Activated naive CD4-positive, alpha-beta T cell treated with anti-CD3 and anti-CD28 coated beads, Interleukin-2, amount 50 U/mL, for 24 hours (primary cell): Measurements from ENCODE around the gene ARID2.

Source experiments
- H3K27ac Mint-ChIP-seq: one replicate; pipeline ENCODE4 v1.8.0; 2021; ENCODE audit warnings: mild to moderate bottlenecking, mixed read lengths
- H3K27me3 Mint-ChIP-seq: one replicate; pipeline ENCODE4 v1.8.0; 2021; ENCODE audit warnings: mixed read lengths
- H3K36me3 Mint-ChIP-seq: one replicate; pipeline ENCODE4 v1.8.0; 2021; ENCODE audit warnings: mixed read lengths
- H3K4me1 Mint-ChIP-seq: one replicate; pipeline ENCODE4 v1.8.0; 2021; ENCODE audit warnings: mixed read lengths
- H3K4me3 Mint-ChIP-seq: one replicate; pipeline ENCODE4 v1.8.0; 2021; ENCODE audit warnings: mild to moderate bottlenecking, mixed read lengths
- H3K9me3 Mint-ChIP-seq: one replicate; pipeline ENCODE4 v1.8.0; 2021; ENCODE audit warnings: mixed read lengths

The ARID2 gene

GRCh38 chr12:45707241-45707857, 22.2 kb upstream of the ARID2 start:
- H3K27ac Mint-ChIP-seq = no peak overlapping the region
- H3K4me1 Mint-ChIP-seq = no peaks in the 10 kb centered on the region
- no peak overlapping the region for H3K4me3 Mint-ChIP-seq
- no peaks in the 10 kb centered on the region for H3K9me3 Mint-ChIP-seq
- no peaks in the 10 kb centered on the region for H3K27me3 Mint-ChIP-seq
- H3K36me3 Mint-ChIP-seq = peaks cover 1% of the 10 kb centered on the region

- H3K4me1 Mint-ChIP-seq = peaks cover 5% of the 10 kb centered on the region
- peaks cover 3% of the 10 kb centered on the region for H3K36me3 Mint-ChIP-seq
- no peak overlapping the region for H3K4me3 Mint-ChIP-seq
- peak overlapping the region; percentile 61 for H3K27ac Mint-ChIP-seq
- no peaks in the 10 kb centered on the region for H3K9me3 Mint-ChIP-seq
- no peaks in the 10 kb centered on the region for H3K27me3 Mint-ChIP-seq
Observed at GRCh38 chr12:45708363-45708762, 21.1 kb upstream of the ARID2 start.

- H3K27me3 Mint-ChIP-seq = no peaks in the 10 kb centered on the region
- H3K4me1 Mint-ChIP-seq = peaks cover 10% of the 10 kb centered on the region
- no peak overlapping the region for H3K27ac Mint-ChIP-seq
- H3K9me3 Mint-ChIP-seq = no peaks in the 10 kb centered on the region
- H3K36me3 Mint-ChIP-seq = peaks cover 3% of the 10 kb centered on the region
- no peak overlapping the region for H3K4me3 Mint-ChIP-seq
Observed at GRCh38 chr12:45708901-45709300, 20.6 kb upstream of the ARID2 start.

- Mint-ChIP-seq H3K27me3 (no peaks in the 10 kb centered on the region), H3K27ac (no peak overlapping the region), H3K4me1 (peaks cover 17% of the 10 kb centered on the region), H3K9me3 (no peaks in the 10 kb centered on the region), H3K4me3 (no peak overlapping the region), H3K36me3 (peaks cover 5% of the 10 kb centered on the region)
Observed at GRCh38 chr12:45712319-45712718, 17.2 kb upstream of the ARID2 start.

- Mint-ChIP-seq H3K4me3 (no peak overlapping the region), H3K4me1 (peaks cover 24% of the 10 kb centered on the region), H3K36me3 (peaks cover 5% of the 10 kb centered on the region), H3K9me3 (no peaks in the 10 kb centered on the region), H3K27ac (no peak overlapping the region), H3K27me3 (no peaks in the 10 kb centered on the region)
Observed at GRCh38 chr12:45713078-45713477, 16.4 kb upstream of the ARID2 start.

- Mint-ChIP-seq H3K4me1 (peaks cover 69% of the 10 kb centered on the region), H3K27me3 (no peaks in the 10 kb centered on the region), H3K9me3 (no peaks in the 10 kb centered on the region), H3K27ac (peak overlapping the region; percentile 75), H3K36me3 (peaks cover 6% of the 10 kb centered on the region), H3K4me3 (no peak overlapping the region)
Observed at GRCh38 chr12:45718306-45718705, 11.2 kb upstream of the ARID2 start.

- peak overlapping the region; percentile 70 for H3K27ac Mint-ChIP-seq
- no peak overlapping the region for H3K4me3 Mint-ChIP-seq
- H3K36me3 Mint-ChIP-seq = peaks cover 4% of the 10 kb centered on the region
- peaks cover 69% of the 10 kb centered on the region for H3K4me1 Mint-ChIP-seq
- no peaks in the 10 kb centered on the region for H3K27me3 Mint-ChIP-seq
- H3K9me3 Mint-ChIP-seq = no peaks in the 10 kb centered on the region
Observed at GRCh38 chr12:45720069-45720468, 9.4 kb upstream of the ARID2 start.

GRCh38 chr12:45721369-45721768, 8.1 kb upstream of the ARID2 start:
- H3K4me1 Mint-ChIP-seq = peaks cover 76% of the 10 kb centered on the region
- peaks cover 5% of the 10 kb centered on the region for H3K36me3 Mint-ChIP-seq
- H3K27ac Mint-ChIP-seq = peak overlapping the region; percentile 71
- H3K9me3 Mint-ChIP-seq = no peaks in the 10 kb centered on the region
- peak overlapping the region; percentile 19 for H3K4me3 Mint-ChIP-seq
- H3K27me3 Mint-ChIP-seq = no peaks in the 10 kb centered on the region

- Mint-ChIP-seq H3K36me3 (peaks cover 5% of the 10 kb centered on the region), H3K4me1 (peaks cover 76% of the 10 kb centered on the region), H3K27me3 (no peaks in the 10 kb centered on the region), H3K27ac (peak overlapping the region; percentile 35), H3K4me3 (peak overlapping the region; percentile 19), H3K9me3 (no peaks in the 10 kb centered on the region)
Observed at GRCh38 chr12:45721954-45722353, 7.6 kb upstream of the ARID2 start.

- Mint-ChIP-seq H3K9me3 (no peaks in the 10 kb centered on the region), H3K4me1 (peaks cover 45% of the 10 kb centered on the region), H3K27me3 (no peaks in the 10 kb centered on the region), H3K36me3 (peaks cover 7% of the 10 kb centered on the region), H3K4me3 (peak overlapping the region; percentile 100), H3K27ac (peak overlapping the region; percentile 100)
Observed at GRCh38 chr12:45725631-45726602, 3.6 kb upstream of the ARID2 start.

- peak overlapping the region; percentile 100 for H3K4me3 Mint-ChIP-seq
- peaks cover 40% of the 10 kb centered on the region for H3K4me1 Mint-ChIP-seq
- peaks cover 6% of the 10 kb centered on the region for H3K36me3 Mint-ChIP-seq
- H3K27me3 Mint-ChIP-seq = no peaks in the 10 kb centered on the region
- H3K9me3 Mint-ChIP-seq = no peaks in the 10 kb centered on the region
- peak overlapping the region; percentile 100 for H3K27ac Mint-ChIP-seq
Observed at GRCh38 chr12:45726603-45727300, 2.8 kb upstream of the ARID2 start.

GRCh38 chr12:45727301-45727979, 2.1 kb upstream of the ARID2 start:
- H3K4me3 Mint-ChIP-seq = peak overlapping the region; percentile 100
- no peaks in the 10 kb centered on the region for H3K27me3 Mint-ChIP-seq
- H3K9me3 Mint-ChIP-seq = no peaks in the 10 kb centered on the region
- peak overlapping the region; percentile 100 for H3K27ac Mint-ChIP-seq
- H3K4me1 Mint-ChIP-seq = peaks cover 40% of the 10 kb centered on the region
- H3K36me3 Mint-ChIP-seq = peaks cover 6% of the 10 kb centered on the region

GRCh38 chr12:45727980-45728629, 1.4 kb upstream of the ARID2 start:
- Mint-ChIP-seq H3K27me3 (no peaks in the 10 kb centered on the region), H3K36me3 (peaks cover 6% of the 10 kb centered on the region), H3K27ac (peak overlapping the region; percentile 100), H3K9me3 (no peaks in the 10 kb centered on the region), H3K4me3 (peak overlapping the region; percentile 100), H3K4me1 (peaks cover 38% of the 10 kb centered on the region)

GRCh38 chr12:45728630-45729232, 775 bp upstream of the ARID2 start:
- Mint-ChIP-seq H3K9me3 (no peaks in the 10 kb centered on the region), H3K36me3 (peaks cover 6% of the 10 kb centered on the region), H3K27me3 (no peaks in the 10 kb centered on the region), H3K4me1 (peaks cover 38% of the 10 kb centered on the region), H3K27ac (peak overlapping the region; percentile 100), H3K4me3 (peak overlapping the region; percentile 100)

GRCh38 chr12:45730084-45730347, 510 bp downstream of the ARID2 start:
- Mint-ChIP-seq H3K9me3 (no peaks in the 10 kb centered on the region), H3K4me1 (peaks cover 43% of the 10 kb centered on the region), H3K36me3 (peaks cover 8% of the 10 kb centered on the region), H3K4me3 (peak overlapping the region; percentile 100), H3K27me3 (no peaks in the 10 kb centered on the region), H3K27ac (peak overlapping the region; percentile 98)
